HG03457 (cell line): ENCODE data around the gene DLGAP1.
"Not testable (repeated sequence)": the region's sequence is repeated elsewhere in the genome, so short reads cannot be mapped to it uniquely, and the experiment has no call there.

Experiments used
- ATAC-seq: cut with Tn5 transposase; IDR thresholded peaks from one replicate; pipeline ENCODE4 v1.9.1; 2021; ENCODE audit warnings: moderate number of reproducible peaks; ENCODE audit not compliant: unreplicated experiment

The DLGAP1 gene

GRCh38 chr18:4455113-4455811 lies at the start of gene DLGAP1:
Gene DLGAP1 (minus strand): TSS chr18:4455307.
- ATAC-seq = no peak

- not testable (repeated sequence) for ATAC-seq
Observed at GRCh38 chr18:4494703-4495284, 39.7 kb upstream of the DLGAP1 start.

- ATAC-seq = no peak
Observed at GRCh38 chr18:4468511-4468910, 13.4 kb upstream of the DLGAP1 start.

- ATAC-seq = no peak
Observed at GRCh38 chr18:4454537-4455112, 482 bp downstream of the DLGAP1 start.

GRCh38 chr18:4453874-4454536 lies 1.1 kb downstream of the DLGAP1 start:
- no peak for ATAC-seq

- ATAC-seq = no peak
Observed at GRCh38 chr18:4453567-4453873, 1.6 kb downstream of the DLGAP1 start.

- ATAC-seq = no peak
Observed at GRCh38 chr18:4450065-4450658, 4.9 kb downstream of the DLGAP1 start.

- ATAC-seq = no peak
Observed at GRCh38 chr18:4445902-4446301, 9.2 kb downstream of the DLGAP1 start.

- no peak for ATAC-seq
Observed at GRCh38 chr18:4444306-4444705, 10.8 kb downstream of the DLGAP1 start.

- ATAC-seq = no peak
Observed at GRCh38 chr18:4441098-4441497, 14.0 kb downstream of the DLGAP1 start.

GRCh38 chr18:4438938-4439337 lies 16.2 kb downstream of the DLGAP1 start:
- ATAC-seq = no peak

- no peak for ATAC-seq
Observed at GRCh38 chr18:4433717-4434116, 21.4 kb downstream of the DLGAP1 start.

- no peak for ATAC-seq
Observed at GRCh38 chr18:4430836-4431235, 24.3 kb downstream of the DLGAP1 start.

GRCh38 chr18:4417714-4418113 lies 37.4 kb downstream of the DLGAP1 start:
- ATAC-seq = no peak

- no peak for ATAC-seq
Observed at GRCh38 chr18:4416976-4417375, 38.1 kb downstream of the DLGAP1 start.

- no peak for ATAC-seq
Observed at GRCh38 chr18:4412286-4412685, 42.8 kb downstream of the DLGAP1 start.

GRCh38 chr18:4406856-4407255 lies 48.3 kb downstream of the DLGAP1 start:
- ATAC-seq = no peak

GRCh38 chr18:4405965-4406364 lies 49.1 kb downstream of the DLGAP1 start:
- no peak for ATAC-seq

- ATAC-seq = no peak
Observed at GRCh38 chr18:4403836-4404235, 51.3 kb downstream of the DLGAP1 start.

GRCh38 chr18:4400911-4401310 lies 54.2 kb downstream of the DLGAP1 start:
- ATAC-seq = no peak

GRCh38 chr18:4399929-4400328 lies 55.2 kb downstream of the DLGAP1 start:
- no peak for ATAC-seq

GRCh38 chr18:4394700-4395099 lies 60.4 kb downstream of the DLGAP1 start:
- no peak for ATAC-seq
